Muscle layer of duodenum (tissue), 2 donors: ENCODE measurements around the gene FEZ2.

ENCODE experiments used
- H3K27ac ChIP-seq: one replicate; pipeline ENCODE4 v1.7.0; 2013; ENCODE audit warnings: mild to moderate bottlenecking, low read length
- H3K27me3 ChIP-seq: one replicate; pipeline ENCODE4 v1.7.0; 2013; ENCODE audit warnings: low read depth, mild to moderate bottlenecking, control low read depth, low read length
- H3K36me3 ChIP-seq, 2 donors: one replicate each; pipeline ENCODE4 v1.7.0; 2013; ENCODE audit warnings: low read length in 2 of 2, control low read depth in 1 of 2, mild to moderate bottlenecking in 1 of 2; ENCODE audit not compliant: insufficient read depth in 2 of 2, control insufficient read depth in 1 of 2
- H3K4me1 ChIP-seq, 2 donors: one replicate each; pipeline ENCODE4 v1.7.0; 2013; ENCODE audit warnings: low read length in 2 of 2, mild to moderate bottlenecking in 2 of 2, control low read depth in 1 of 2, moderate library complexity in 1 of 2; ENCODE audit not compliant: insufficient read depth in 2 of 2, control insufficient read depth in 1 of 2
- H3K4me3 ChIP-seq, 2 donors: one replicate each; pipeline ENCODE4 v1.7.0; 2013; ENCODE audit warnings: low read length in 2 of 2, low read depth in 1 of 2, mild to moderate bottlenecking in 1 of 2
- H3K9me3 ChIP-seq, 2 donors: one replicate each; pipeline ENCODE4 v1.7.0; 2013; ENCODE audit warnings: low read length in 2 of 2, control low read depth in 1 of 2, mild to moderate bottlenecking in 1 of 2; ENCODE audit not compliant: control insufficient read depth in 1 of 2
- donor health status: healthy.

Gene FEZ2

DNA sequence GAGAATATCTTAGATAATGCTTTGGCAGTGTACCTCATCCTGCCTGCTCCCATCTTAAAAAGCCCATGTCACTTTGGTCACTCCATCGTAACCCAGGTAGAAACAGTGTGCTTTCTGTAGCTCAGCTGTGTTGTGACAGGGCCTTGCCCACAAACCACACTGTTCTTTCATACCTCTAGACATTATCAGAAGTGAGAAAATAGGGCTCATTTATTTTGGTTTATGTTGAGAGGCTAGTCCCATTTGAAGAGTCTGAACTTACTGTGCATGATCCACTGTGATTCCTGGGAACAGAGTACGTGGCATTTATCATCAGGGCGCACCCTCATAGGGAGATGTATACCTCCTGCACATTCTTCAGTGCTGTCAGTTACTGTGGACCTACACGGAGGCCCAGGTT is 69.7 kb downstream of the FEZ2 start:
- Histone ChIP-seq H3K27ac (no peak overlapping the region), H3K4me1 (no peaks in the 10 kb centered on the region), H3K9me3 (no peaks in the 10 kb centered on the region), H3K36me3 (peaks cover 10 to 19% of the 10 kb centered on the region in 2 donors), H3K27me3 (no peaks in the 10 kb centered on the region), H3K4me3 (no peak overlapping the region)

DNA sequence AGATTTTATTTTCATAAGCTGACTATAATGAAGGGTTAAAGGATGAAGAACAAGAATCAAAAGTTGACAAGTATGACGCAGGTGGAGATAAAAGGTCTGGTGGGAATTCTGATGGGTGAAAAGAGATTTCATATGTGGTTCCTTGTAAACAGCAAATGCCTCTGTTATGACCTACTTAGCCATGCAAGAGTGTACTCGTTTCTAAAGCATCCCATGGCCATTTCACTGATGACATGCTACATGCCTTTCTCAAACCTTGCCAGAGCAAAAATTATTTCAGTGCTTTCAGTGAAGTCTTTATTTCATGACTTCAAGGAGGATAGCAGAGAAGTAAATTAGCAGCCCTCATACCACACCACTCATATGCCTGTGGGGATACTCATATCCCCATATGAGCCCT is 71.7 kb downstream of the FEZ2 start:
- Histone ChIP-seq H3K27me3 (no peaks in the 10 kb centered on the region), H3K4me3 (no peak overlapping the region), H3K27ac (no peak overlapping the region), H3K36me3 (peaks cover 13 to 34% of the 10 kb centered on the region in 2 donors), H3K9me3 (no peaks in the 10 kb centered on the region), H3K4me1 (no peaks in the 10 kb centered on the region)

DNA sequence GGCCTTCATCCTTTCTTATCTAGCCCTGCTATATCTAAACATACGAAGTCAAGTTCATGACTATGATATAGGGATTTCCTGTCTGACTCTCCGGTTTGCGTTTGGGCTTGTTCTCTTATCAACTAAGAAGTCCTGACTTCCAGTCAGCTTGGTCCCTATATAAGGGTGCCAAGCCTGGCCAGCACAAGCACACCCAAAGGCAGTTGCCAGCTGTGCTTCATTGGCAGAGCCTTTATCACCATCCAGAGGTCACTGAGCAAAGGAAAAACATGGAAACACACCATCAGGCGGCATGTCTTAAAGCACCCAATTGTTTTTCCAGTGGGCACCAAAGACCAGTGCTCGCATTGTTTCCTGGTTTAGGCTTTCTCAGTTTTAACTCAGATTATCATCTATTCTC is 72.7 kb downstream of the FEZ2 start:
- H3K36me3 ChIP-seq, result peaks cover 13 to 44% of the 10 kb centered on the region in 2 donors
- H3K9me3 ChIP-seq, result no peaks in the 10 kb centered on the region
- no peaks in the 10 kb centered on the region for H3K27me3 ChIP-seq
- H3K27ac ChIP-seq, result no peak overlapping the region
- H3K4me3 ChIP-seq, result no peak overlapping the region
- H3K4me1 ChIP-seq, result no peaks in the 10 kb centered on the region

DNA sequence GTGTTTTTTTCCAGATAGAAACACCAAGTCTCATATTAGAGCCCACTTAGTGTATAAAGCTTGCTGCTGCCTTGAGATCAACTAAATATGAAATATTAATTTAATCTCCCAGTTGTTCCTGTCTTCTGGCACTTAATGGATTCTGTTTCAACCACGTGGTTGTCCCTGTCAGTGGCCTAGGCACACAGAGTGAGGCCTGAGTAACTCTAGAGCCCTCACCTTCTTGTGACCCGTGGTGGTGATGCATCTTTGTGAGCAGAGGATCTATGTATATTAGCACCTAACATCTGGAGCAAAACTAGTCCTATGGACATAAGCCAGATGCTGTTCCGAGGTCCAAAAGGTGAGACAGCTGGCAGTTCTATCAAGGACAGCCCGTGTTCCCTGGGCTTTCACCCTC is 74.8 kb downstream of the FEZ2 start:
- no peaks in the 10 kb centered on the region for H3K4me1 ChIP-seq
- no peaks in the 10 kb centered on the region for H3K27me3 ChIP-seq
- H3K9me3 ChIP-seq, result no peaks in the 10 kb centered on the region
- peaks cover 13 to 53% of the 10 kb centered on the region in 2 donors for H3K36me3 ChIP-seq
- H3K4me3 ChIP-seq, result no peak overlapping the region
- H3K27ac ChIP-seq, result no peak overlapping the region

DNA sequence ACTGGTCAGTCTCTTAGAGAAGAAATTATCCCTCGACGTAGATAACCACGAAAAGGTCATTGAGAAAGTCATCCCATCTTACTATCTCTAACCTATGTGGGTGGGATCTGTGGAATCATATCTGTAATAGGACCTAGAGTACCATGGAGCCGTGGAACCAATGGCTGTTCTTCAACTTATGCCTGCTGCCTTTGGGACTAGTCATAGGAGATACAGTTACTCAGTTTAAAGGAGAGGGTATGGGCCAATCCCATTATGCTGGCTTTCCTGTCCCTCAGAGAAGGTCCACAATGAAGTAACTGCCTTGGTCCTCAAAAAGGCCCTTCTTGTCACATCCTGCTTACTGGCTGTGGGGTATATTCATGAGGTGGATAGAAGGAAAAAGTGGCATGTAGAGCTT is 77.5 kb downstream of the FEZ2 start:
- H3K36me3 ChIP-seq, result peaks cover 23 to 70% of the 10 kb centered on the region in 2 donors
- H3K4me1 ChIP-seq, result no peaks in the 10 kb centered on the region
- no peaks in the 10 kb centered on the region for H3K27me3 ChIP-seq
- no peak overlapping the region for H3K4me3 ChIP-seq
- H3K9me3 ChIP-seq, result no peaks in the 10 kb centered on the region
- H3K27ac ChIP-seq, result no peak overlapping the region

DNA sequence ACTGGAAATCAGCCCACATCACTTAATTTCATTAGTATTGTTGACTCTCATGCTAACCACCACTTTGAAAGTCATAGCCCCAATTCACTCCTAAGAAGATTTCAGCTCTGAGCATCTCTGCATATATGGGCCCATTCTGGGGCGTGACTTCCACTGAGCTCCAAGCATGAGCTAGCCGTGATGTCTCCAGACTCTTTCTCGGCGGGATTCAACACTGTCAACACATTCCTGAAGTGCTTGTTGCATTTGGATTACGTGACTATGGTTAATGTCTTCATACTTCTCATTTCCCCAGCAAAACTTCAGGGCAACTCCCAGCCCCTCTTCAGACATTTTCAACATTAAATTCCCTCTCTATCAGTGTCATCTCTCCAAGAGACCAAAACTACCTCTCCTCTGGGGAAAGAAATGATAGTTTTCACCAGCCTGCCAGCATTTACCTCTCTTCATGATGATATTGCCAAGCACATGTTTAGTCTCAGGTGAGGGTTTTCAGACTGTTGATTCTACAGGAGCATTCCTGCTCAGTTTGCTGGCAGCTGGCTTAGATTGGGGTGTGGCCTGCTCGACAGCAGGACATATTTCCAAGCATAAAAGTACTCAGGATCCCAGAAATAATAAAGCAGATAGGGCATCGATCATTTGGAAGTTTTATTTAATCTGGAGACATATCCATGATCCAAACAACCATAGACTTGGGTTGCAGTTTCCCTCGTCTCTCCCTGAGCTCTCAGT is 81.7 kb downstream of the FEZ2 start:
- H3K27ac ChIP-seq, result no peak overlapping the region
- H3K27me3 ChIP-seq, result no peaks in the 10 kb centered on the region
- H3K9me3 ChIP-seq, result no peaks in the 10 kb centered on the region
- peaks cover 40 to 78% of the 10 kb centered on the region in 2 donors for H3K36me3 ChIP-seq
- H3K4me3 ChIP-seq, result no peak overlapping the region
- H3K4me1 ChIP-seq, result no peaks in the 10 kb centered on the region

DNA sequence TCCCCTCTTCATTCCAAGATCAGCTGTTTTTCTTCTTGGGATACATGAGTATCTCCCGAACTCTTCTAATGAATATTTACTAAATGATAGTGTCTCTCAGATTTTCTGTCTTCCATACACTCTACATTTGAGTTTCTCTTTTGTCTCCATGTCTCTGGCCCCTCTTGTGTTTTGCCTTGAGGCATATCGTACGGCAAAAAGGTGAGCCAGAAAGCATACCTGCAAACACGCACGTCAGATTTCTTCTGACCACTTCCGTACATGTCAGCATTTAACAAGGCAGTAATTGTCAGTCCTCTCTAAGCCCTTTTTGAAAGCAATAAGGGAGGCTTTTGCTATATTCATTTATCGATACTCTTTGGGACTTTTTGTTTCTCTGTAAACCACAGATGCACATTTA is 82.4 kb downstream of the FEZ2 start:
- peaks cover 40 to 70% of the 10 kb centered on the region in 2 donors for H3K36me3 ChIP-seq
- no peak overlapping the region for H3K4me3 ChIP-seq
- no peaks in the 10 kb centered on the region for H3K4me1 ChIP-seq
- H3K27me3 ChIP-seq, result no peaks in the 10 kb centered on the region
- H3K27ac ChIP-seq, result no peak overlapping the region
- H3K9me3 ChIP-seq, result no peaks in the 10 kb centered on the region

DNA sequence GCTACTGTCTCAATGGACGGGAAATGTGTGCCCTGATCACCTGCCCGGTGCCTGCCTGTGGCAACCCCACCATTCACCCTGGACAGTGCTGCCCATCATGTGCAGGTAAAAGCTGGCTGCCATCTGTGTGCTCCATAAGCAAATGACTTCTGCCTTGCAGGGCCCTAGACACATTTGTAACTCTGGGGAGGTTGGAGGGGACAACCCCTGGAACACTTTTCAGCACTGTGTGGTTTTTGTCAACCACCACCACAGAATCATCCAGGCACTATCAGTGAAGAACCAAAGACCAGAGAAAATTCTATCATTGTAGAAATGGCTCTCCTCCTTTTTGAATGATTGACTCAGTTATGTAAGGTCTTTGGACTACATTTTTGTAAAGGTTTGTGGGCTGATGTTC is 84.3 kb downstream of the FEZ2 start:
- Histone ChIP-seq H3K27me3 (no peaks in the 10 kb centered on the region), H3K4me1 (no peaks in the 10 kb centered on the region), H3K9me3 (no peaks in the 10 kb centered on the region), H3K4me3 (no peak overlapping the region), H3K27ac (no peak overlapping the region), H3K36me3 (peaks cover 46 to 53% of the 10 kb centered on the region in 2 donors)

DNA sequence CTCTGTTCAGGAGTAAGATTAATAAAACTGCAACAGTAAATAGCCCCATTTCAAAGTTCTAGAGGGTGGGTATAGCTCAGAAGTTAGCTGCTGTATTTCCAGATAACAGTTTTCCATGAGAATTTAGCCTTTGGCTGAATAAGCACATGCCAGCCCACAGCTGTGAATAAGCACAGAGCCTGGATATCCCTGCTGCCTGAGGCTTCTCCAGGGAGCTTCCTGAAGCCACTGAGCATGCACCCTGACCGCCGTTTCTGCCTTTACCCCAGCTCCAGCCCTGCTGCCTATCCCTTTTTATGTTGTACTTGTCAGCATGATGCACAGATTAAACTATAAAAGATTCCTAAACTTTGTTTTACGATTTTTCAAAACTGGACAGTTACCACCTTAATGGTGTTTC is 85.3 kb downstream of the FEZ2 start:
- peaks cover 46 to 53% of the 10 kb centered on the region in 2 donors for H3K36me3 ChIP-seq
- H3K27me3 ChIP-seq, result no peaks in the 10 kb centered on the region
- no peak overlapping the region for H3K27ac ChIP-seq
- no peaks in the 10 kb centered on the region for H3K4me1 ChIP-seq
- H3K9me3 ChIP-seq, result no peaks in the 10 kb centered on the region
- H3K4me3 ChIP-seq, result no peak overlapping the region

DNA sequence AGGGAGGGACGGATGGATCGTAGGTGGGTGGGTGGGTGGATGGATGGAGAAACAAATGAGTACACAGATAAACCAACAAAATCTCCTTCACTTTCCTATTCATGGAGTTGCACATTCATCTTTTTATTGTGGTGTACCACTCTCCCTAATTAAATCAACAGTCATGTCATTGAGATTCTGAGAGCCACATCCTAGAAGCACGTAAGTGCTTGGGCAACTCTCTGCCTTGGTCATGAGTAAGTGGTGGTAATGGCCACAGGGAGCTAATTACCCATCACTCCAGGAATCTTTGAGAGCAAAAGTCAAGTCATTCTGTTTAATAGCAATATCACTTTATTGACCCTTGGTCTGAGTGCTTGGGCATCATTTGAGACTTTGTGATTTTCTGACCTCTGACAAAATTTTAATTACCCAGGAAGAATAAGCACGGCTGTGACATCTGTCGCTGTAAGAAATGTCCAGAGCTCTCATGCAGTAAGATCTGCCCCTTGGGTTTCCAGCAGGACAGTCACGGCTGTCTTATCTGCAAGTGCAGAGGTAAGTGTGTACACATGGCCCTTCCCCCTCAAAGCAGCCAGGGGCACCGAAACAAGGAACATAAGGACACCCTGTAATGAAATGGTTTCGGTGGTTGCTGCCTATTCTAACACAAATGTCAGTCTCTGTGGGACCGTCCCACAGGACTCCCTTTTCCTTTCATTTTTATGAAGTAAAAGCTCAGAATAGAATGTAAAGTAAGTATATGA is 85.9 kb downstream of the FEZ2 start:
- Histone ChIP-seq H3K27ac (no peak overlapping the region), H3K9me3 (no peaks in the 10 kb centered on the region), H3K27me3 (no peaks in the 10 kb centered on the region), H3K36me3 (peaks cover 41 to 47% of the 10 kb centered on the region in 2 donors), H3K4me3 (no peak overlapping the region), H3K4me1 (no peaks in the 10 kb centered on the region)

DNA sequence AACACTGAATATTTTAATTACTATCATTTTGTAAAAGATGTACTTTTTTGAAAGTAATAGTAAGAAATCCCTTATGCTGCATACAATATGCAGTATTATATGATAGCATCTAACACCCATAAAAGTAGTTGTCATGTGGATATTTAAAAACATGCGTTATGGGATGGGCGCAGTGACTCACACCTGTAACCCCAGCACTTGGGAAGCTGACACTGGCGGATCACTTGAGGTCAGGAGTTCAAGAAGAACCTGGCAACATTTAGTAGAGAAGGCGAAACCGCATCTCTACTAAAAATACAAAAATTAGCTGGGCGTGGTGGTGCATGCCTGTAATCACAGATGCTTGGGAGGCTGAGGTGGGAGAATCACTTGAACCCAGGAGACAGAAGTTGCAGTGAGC is 88.9 kb downstream of the FEZ2 start:
- Histone ChIP-seq H3K4me1 (no peaks in the 10 kb centered on the region), H3K9me3 (no peaks in the 10 kb centered on the region), H3K27ac (no peak overlapping the region), H3K36me3 (peaks cover 25 to 30% of the 10 kb centered on the region in 2 donors), H3K27me3 (no peaks in the 10 kb centered on the region), H3K4me3 (no peak overlapping the region)
